Measurements from ENCODE around the gene HSPG2. TPM values are rescaled to one million over a fixed set of nuclear protein-coding genes. Genes with fewer than 3 reads are reported as not detected.

Gene HSPG2
- total and polyA plus RNA-seq, 2 donors, result 242 to 514 TPM

DNA sequence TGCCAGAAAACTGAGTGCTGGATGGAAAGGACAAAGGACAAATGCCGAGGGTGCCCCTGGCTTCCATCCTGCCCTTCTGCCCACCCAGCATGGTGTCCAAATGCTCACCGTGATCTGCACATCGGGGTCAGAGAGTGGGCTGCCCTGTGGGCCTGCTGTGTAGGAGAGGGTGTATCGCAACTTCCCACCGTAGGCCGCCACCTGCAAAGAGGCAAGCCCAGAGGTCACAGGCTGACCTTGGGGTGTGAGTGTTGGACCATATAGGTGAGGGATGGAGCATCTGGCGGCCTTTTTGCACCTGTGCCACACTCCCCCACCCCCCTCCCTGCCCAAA, 71.5 kb downstream of the HSPG2 start:
- no peak overlapping the region for H3K27ac ChIP-seq (ENCODE audit: low read depth)
- H3K4me1 ChIP-seq (ENCODE audit: insufficient read depth), result no peaks in the 10 kb centered on the region
- 92% methylated on average over 7 of the region's 7 CpGs for WGBS
- no peak for DNase-seq (ENCODE audit: extremely low spot score)
- H3K36me3 ChIP-seq (ENCODE audit: insufficient read depth), result peaks cover 2% of the 10 kb centered on the region
- H3K4me3 ChIP-seq (ENCODE audit: low read depth, low read length), result no peak overlapping the region

DNA sequence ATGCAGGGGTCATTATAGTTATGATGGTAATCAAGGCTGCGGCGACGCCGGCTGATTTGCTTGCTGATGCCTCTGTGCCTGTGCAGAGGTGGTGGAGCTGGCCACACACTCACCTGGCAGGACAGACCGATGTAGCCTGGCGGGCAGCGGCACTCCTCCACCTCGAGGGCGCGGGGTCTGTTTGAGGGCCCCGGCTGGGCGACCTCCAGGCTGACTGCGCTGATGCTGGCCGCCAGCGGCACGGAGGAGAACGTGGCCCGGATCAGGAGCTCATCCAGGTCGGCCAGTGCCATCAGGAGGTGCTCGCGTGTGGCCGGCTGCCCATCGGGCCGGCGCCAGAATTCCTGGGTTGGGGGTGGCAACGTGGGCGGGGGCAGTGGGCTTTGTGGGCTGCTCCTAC, 72.4 kb downstream of the HSPG2 start:
- no peaks in the 10 kb centered on the region for H3K4me1 ChIP-seq (ENCODE audit: insufficient read depth)
- H3K4me3 ChIP-seq (ENCODE audit: low read depth, low read length), result no peak overlapping the region
- H3K36me3 ChIP-seq (ENCODE audit: insufficient read depth), result peaks cover 2% of the 10 kb centered on the region
- H3K27ac ChIP-seq (ENCODE audit: low read depth), result no peak overlapping the region
- 92% methylated on average over 27 of the region's 27 CpGs for WGBS
- DNase-seq (ENCODE audit: extremely low spot score), result no peak

DNA sequence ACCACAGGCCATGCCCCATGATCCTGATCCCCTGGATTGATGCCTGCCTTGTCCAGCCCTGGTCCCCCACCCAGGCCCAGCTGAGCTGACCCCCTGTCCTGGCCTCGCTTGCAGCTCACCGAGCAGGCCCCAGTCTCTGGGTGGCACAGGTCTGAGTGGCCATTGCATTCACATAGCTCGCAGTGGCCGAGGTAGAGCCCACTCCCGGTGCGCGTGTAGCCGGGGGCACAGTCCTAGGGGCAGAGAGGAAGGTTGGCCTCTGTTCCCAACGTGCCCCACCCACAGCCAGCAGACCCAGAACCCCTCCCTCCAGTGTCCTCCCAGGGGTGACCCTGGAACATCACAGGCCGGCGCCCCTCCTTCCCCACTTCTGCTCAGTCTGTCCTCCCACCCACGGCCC, 73.1 kb downstream of the HSPG2 start:
- no peak for DNase-seq (ENCODE audit: extremely low spot score)
- 91% methylated on average over 12 of the region's 12 CpGs for WGBS
- Histone ChIP-seq H3K27ac (ENCODE audit: low read depth) (no peak overlapping the region), H3K36me3 (ENCODE audit: insufficient read depth) (peaks cover 2% of the 10 kb centered on the region), H3K4me1 (ENCODE audit: insufficient read depth) (no peaks in the 10 kb centered on the region), H3K4me3 (ENCODE audit: low read depth, low read length) (no peak overlapping the region)

DNA sequence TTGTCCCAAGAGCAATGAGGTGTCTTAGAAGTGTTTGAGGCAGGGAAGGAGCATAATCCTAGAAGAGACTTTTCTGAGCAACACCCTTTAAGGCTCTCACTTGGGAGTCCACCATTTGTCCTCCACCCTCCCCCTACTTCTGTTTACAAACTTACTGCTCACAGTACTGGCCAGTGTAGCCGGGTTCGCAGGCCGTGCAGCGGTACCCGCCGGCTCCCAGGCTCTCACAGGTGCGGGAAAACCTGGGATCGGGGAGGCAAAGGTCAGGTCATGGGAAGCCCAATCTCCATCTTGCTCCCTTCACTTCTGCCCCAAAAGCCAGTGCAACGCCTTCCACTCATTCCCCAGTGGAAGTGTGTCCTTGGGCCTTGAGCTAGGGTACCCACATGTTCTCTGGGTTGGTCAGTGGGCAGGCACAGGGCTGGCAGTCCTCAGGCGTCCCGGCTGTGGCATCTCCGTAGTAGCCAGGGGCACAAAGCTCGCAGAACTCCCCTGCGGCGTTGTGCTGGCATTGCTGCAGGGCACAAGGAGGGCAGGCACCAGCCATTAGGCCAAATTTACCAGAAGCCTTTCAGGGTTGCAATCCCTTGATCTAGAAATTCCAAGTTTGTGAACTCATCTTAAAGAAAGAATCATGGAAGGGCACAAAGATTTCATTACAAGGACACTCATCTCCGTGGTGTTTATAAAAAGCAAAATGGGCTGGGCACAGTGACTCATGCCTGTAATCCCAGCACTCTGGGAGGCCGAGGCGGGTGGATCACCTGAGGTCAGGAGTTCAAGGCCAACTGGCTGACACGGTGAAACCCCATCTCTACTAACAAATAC, 75.3 kb downstream of the HSPG2 start:
- peaks cover 2% of the 10 kb centered on the region for H3K36me3 ChIP-seq (ENCODE audit: insufficient read depth)
- no peak for DNase-seq (ENCODE audit: extremely low spot score)
- H3K4me1 ChIP-seq (ENCODE audit: insufficient read depth), result no peaks in the 10 kb centered on the region
- no peak overlapping the region for H3K4me3 ChIP-seq (ENCODE audit: low read depth, low read length)
- no peak overlapping the region for H3K27ac ChIP-seq (ENCODE audit: low read depth)
- 84% methylated on average over 19 of the region's 19 CpGs for WGBS

DNA sequence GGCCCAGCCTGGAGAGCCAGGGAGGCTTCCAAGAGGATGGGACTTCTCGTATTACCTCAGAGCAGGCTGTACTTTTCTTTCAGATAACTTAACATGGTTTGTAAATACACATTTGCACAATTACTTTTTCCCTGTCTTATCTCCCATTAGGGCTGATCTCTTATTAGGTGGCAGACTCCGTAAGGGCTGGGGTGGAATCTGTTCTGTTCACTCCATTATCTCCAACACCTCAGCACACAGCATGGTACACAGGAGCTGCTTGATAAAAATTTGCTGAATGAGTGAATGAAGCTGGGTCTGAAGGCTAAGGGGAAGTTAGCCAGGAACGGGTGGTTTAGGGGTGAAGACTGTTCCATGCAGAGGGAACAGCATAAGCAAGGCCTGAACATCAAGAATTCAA, 76.1 kb downstream of the HSPG2 start:
- no peaks in the 10 kb centered on the region for H3K4me1 ChIP-seq (ENCODE audit: insufficient read depth)
- H3K36me3 ChIP-seq (ENCODE audit: insufficient read depth), result peaks cover 2% of the 10 kb centered on the region
- no peak overlapping the region for H3K27ac ChIP-seq (ENCODE audit: low read depth)
- DNase-seq (ENCODE audit: extremely low spot score), result no peak
- H3K4me3 ChIP-seq (ENCODE audit: low read depth, low read length), result no peak overlapping the region
- WGBS, result 92% methylated on average over 3 of the region's 3 CpGs

DNA sequence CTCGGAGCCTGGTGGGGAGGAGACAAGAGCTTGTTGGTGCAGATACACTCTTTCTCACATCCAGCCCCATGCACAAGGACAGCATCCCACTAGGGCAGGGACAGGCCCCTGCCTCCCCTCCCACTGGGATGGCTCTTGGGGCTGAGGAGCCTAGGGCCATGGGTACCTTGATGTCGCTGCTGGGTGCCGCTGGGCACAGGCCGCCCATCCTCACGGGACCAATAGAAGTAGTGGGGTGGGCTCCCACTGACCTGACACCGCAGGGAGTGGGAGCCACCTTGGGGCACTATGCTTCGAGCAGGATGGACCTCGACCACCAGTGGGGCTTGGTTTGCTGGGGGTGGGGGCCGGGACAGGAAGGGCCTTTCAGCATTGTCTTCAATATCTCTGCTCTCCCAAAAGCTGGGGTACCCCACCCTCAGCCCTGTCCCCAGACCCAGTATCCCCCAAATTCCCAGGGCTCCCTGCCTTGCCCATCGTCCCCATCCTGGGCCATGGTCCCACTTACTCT, 77.4 kb downstream of the HSPG2 start:
- Histone ChIP-seq H3K27ac (ENCODE audit: low read depth) (no peak overlapping the region), H3K4me1 (ENCODE audit: insufficient read depth) (no peaks in the 10 kb centered on the region), H3K36me3 (ENCODE audit: insufficient read depth) (peaks cover 3% of the 10 kb centered on the region), H3K4me3 (ENCODE audit: low read depth, low read length) (no peak overlapping the region)
- DNase-seq (ENCODE audit: extremely low spot score), result no peak
- 94% methylated on average over 10 of the region's 10 CpGs for WGBS

DNA sequence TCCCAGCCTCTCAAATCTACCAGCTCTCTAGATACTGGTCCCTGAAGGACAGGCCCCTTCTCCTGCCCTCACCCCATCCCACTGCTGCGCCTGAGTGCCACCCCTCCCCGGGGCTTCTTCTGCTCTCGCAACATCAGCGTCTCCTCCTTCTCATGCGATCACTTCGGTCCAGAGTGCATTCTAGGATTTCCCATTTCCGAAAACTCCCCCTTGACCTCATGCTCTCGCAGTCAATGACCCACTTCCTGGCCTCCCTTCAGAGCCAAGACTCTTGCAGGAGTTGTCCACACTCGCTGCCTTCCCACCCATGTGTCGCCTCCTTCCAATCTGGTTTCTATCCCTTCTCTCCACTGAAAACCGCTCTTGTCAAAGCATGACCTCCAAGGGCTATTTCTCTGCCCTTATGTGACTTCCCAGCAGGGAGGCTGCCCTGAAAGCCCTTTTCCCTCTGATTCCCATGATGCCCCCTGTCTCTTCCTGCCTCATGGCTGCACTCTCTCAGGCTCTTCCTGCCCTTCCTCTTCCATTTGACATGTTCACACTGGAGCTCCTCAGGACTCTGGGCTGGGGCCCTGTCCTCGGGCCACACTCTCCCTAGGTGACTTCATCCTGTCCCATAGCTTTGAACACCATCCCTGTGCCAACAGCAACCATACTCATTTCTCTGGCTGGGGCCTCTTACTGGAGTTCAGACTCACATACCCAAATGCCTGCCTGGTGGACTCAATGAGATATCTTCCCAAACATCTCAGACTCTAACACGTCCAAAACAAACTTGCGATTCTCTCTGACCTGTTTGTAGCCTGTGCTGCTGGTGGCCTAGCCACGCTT, 79.1 kb downstream of the HSPG2 start:
- no peak for DNase-seq (ENCODE audit: extremely low spot score)
- 77% methylated on average over 15 of the region's 15 CpGs for WGBS
- H3K4me1 ChIP-seq (ENCODE audit: insufficient read depth), result no peaks in the 10 kb centered on the region
- H3K4me3 ChIP-seq (ENCODE audit: low read depth, low read length), result no peak overlapping the region
- H3K36me3 ChIP-seq (ENCODE audit: insufficient read depth), result peaks cover 6% of the 10 kb centered on the region
- H3K27ac ChIP-seq (ENCODE audit: low read depth), result no peak overlapping the region

DNA sequence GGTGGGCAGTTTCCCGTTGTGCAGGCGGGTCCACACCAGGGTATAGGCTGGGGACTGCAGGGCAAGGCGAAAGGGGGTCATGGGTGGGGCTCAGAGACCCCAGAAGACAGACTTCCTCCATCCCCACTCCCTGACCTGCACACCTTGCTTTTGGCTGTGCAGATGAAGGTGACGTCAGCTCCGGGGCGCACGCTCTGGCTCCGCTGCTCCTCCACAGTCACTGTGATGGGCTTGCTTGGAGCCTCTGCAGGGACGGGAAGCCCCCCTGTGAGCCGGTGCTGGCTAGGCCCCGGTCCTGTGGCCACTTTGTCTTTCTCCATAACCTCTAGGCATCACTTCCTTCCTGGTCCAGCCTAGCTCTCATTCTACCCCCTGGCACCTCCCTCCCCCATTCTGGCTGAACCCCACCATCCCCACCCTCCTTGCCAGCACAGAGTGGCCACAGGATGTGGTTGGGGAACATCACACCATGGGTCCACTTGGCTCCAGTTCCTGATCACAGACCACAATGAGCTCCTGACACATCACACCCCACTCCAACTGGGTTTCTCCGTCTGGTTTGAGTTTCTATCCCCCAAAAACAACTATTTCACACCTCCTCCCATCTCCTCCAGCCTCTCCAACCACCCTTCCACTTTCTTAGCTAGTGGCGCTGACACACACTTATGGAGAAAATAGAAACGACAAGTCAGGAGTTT, 79.8 kb downstream of the HSPG2 start:
- H3K27ac ChIP-seq (ENCODE audit: low read depth), result no peak overlapping the region
- DNase-seq (ENCODE audit: extremely low spot score), result no peak
- H3K4me3 ChIP-seq (ENCODE audit: low read depth, low read length), result no peak overlapping the region
- WGBS, result 86% methylated on average over 14 of the region's 14 CpGs
- H3K4me1 ChIP-seq (ENCODE audit: insufficient read depth), result no peaks in the 10 kb centered on the region
- peaks cover 6% of the 10 kb centered on the region for H3K36me3 ChIP-seq (ENCODE audit: insufficient read depth)

DNA sequence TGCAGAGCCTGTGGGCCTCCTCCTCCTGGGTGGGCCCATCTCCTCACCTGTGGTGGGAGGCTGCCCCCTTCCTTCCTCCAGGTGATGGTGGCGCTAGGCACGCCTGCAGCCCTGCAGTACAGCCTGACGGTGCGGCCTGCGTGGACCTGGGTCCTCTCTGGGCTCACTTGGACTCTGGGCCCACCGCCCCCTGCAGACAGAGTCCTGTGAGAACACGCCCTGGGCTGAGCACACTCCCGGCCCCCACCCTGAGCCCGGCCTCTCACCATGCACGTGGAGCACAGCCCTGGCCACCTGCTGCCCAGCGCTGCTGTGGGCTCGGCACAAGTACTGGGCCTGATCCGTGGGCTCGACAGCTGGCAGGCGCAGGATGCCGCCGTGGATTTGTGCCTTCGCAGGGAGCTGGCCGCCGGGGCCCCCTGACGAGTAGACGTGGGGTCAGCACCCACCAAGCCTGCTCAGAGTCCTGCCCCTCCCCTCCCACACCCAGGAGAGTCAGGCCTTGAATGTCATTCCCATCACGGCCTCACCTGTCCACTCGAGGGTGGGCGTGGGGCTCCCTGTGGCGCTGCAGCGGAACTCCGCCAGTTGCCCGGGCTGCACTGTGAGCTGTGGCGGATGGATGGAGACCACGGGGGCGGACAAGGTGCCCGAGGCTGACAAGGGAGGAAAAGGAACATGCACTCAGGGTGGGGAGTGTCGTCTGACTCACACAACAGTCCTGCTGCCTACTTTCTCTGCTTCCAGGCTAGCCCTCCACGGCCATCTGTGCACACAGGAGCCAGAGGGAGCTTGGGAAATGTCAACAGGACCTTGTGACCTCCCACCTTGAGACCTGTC, 81.6 kb downstream of the HSPG2 start:
- H3K4me1 ChIP-seq (ENCODE audit: insufficient read depth), result no peaks in the 10 kb centered on the region
- 86% methylated on average over 35 of the region's 35 CpGs for WGBS
- no peak overlapping the region for H3K27ac ChIP-seq (ENCODE audit: low read depth)
- peaks cover 4% of the 10 kb centered on the region for H3K36me3 ChIP-seq (ENCODE audit: insufficient read depth)
- no peak for DNase-seq (ENCODE audit: extremely low spot score)
- H3K4me3 ChIP-seq (ENCODE audit: low read depth, low read length), result no peak overlapping the region

DNA sequence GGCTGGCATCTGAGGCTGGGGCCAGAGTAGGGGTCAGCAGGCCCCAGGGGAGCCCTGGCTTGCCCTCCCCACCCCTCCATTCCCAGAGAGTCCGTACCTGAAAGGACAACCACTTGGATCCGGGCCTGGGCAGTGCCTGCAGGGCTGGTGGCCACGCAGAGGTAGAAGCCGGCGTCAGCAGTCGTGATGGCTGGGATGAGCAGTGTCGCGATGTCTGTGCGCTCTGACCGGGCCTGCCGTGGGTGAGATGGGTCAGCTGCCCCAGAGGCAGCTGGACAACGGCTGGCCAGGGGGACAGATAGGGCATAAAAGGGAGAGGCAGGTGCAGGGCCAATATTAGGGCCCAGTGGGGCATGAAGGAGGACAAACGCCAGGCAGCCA, 82.4 kb downstream of the HSPG2 start:
- no peak overlapping the region for H3K4me3 ChIP-seq (ENCODE audit: low read depth, low read length)
- peaks cover 7% of the 10 kb centered on the region for H3K36me3 ChIP-seq (ENCODE audit: insufficient read depth)
- 90% methylated on average over 13 of the region's 13 CpGs for WGBS
- H3K4me1 ChIP-seq (ENCODE audit: insufficient read depth), result no peaks in the 10 kb centered on the region
- DNase-seq (ENCODE audit: extremely low spot score), result no peak
- H3K27ac ChIP-seq (ENCODE audit: low read depth), result no peak overlapping the region

DNA sequence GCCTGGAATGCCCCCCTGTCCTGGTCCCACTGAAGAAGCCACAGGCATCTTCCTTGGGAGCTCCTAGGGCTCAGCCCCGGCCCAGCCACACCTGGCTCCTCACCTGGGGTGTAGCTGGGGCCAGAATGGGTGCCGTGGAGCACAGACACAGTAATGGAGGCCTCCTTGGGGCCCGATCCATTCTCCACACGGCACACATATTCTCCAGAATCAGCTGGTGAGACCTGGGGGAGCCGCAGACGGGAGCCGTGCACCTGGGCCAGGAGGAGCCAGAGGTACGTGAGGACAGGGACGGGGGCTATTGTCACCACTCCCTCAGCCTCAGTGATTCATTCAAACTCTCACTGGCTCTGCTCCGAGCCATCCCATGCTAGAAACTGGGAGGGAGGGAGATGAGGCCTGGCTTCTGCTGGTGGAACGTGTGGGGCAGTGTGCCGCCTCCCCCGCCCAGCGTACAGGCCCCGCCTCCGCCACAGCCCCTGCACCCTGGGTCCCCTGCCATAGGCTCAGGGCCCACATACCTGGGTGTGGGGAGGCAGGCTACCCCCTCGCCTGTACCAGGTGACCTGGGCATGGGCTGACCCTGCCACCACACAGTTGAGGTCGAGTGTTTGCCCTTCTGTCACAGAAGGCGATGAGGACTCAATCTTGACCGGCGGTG, 82.9 kb downstream of the HSPG2 start:
- WGBS, result 88% methylated on average over 21 of the region's 21 CpGs
- Histone ChIP-seq H3K4me3 (ENCODE audit: low read depth, low read length) (no peak overlapping the region), H3K36me3 (ENCODE audit: insufficient read depth) (peaks cover 7% of the 10 kb centered on the region), H3K27ac (ENCODE audit: low read depth) (no peak overlapping the region), H3K4me1 (ENCODE audit: insufficient read depth) (no peaks in the 10 kb centered on the region)
- DNase-seq (ENCODE audit: extremely low spot score), result no peak

DNA sequence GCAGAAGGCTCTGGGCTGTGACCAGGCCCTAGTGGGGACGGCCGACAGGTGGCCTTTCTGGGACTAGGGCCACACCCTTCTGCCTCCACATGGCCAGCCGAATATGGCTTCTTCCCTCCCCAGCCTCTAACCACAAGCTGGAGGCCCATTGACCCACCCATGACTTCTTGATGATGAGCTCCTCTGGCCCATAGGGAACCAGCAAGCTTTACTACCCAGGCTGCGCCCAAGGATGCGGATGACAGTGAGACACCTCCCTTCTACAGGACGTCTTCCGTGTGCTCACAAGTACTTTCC, 84.0 kb downstream of the HSPG2 start:
- WGBS, result 80% methylated on average over 7 of the region's 7 CpGs

More for the DNA sequence above, 84.0 kb downstream of the HSPG2 start:
- Histone ChIP-seq H3K4me1 (ENCODE audit: insufficient read depth) (no peaks in the 10 kb centered on the region), H3K27ac (ENCODE audit: low read depth) (no peak overlapping the region), H3K4me3 (ENCODE audit: low read depth, low read length) (no peak overlapping the region), H3K36me3 (ENCODE audit: insufficient read depth) (peaks cover 8% of the 10 kb centered on the region)
- DNase-seq (ENCODE audit: extremely low spot score), result no peak
